DOHH2 (cell line): ENCODE measurements around the gene HSPA9.

ENCODE experiments used
- CTCF ChIP-seq: fragments of 200-600 bp; sonication (generic); IDR thresholded peaks from one replicate; pipeline ENCODE4 v1.5.1; 2014; ENCODE audit warnings: antibody characterized with exemption, mild to moderate bottlenecking, low read depth, low read length; ENCODE audit not compliant: poor library complexity, severe bottlenecking
- EZH2phosphoT487 ChIP-seq: fragments of 200-600 bp; sonication (generic); IDR thresholded peaks from 2 replicates; pipeline ENCODE4 v1.6.1; 2017; ENCODE audit warnings: borderline replicate concordance, mild to moderate bottlenecking, antibody characterized with exemption, low read length, moderate library complexity, mixed read lengths

- TF ChIP-seq CTCF (no peak), EZH2phosphoT487 (no peak)
These were observed 33.6 kb downstream of the HSPA9 start for GRCh38 chr5:138541511-138542179.
